HG02943 (cell line): ENCODE measurements around the gene HNRNPK.
"Not testable (repeated sequence)": the region's sequence is repeated elsewhere in the genome, so short reads cannot be mapped to it uniquely, and the experiment has no call there.

Source experiments
- ATAC-seq: cut with Tn5 transposase; IDR thresholded peaks from one replicate; pipeline ENCODE4 v1.9.1; 2021; ENCODE audit warnings: mild to moderate bottlenecking, low read depth, moderate library complexity; ENCODE audit not compliant: unreplicated experiment

The HNRNPK gene

GRCh38 chr9:83978992-83979811 lies 813 bp downstream of the HNRNPK start:
- ATAC-seq, result peak; percentile 39

GRCh38 chr9:83977196-83977595 lies 2.8 kb downstream of the HNRNPK start:
- ATAC-seq, result no peak

GRCh38 chr9:83976372-83976771 lies 3.6 kb downstream of the HNRNPK start:
- no peak for ATAC-seq

- ATAC-seq, result no peak
Measured at GRCh38 chr9:83975300-83975699, 4.7 kb downstream of the HNRNPK start.

GRCh38 chr9:83972286-83972685 lies 7.7 kb downstream of the HNRNPK start:
- no peak for ATAC-seq

GRCh38 chr9:83971485-83971884 lies 8.5 kb downstream of the HNRNPK start:
- no peak for ATAC-seq

GRCh38 chr9:83969602-83970001 lies 10.4 kb downstream of the HNRNPK start:
- ATAC-seq, result no peak

- ATAC-seq, result no peak
Measured at GRCh38 chr9:83967073-83967472, 12.9 kb downstream of the HNRNPK start.

- ATAC-seq, result no peak
Measured at GRCh38 chr9:83966209-83966582, 13.8 kb downstream of the HNRNPK start.

- no peak for ATAC-seq
Measured at GRCh38 chr9:83965350-83966208, 14.4 kb downstream of the HNRNPK start.

- ATAC-seq, result no peak
Measured at GRCh38 chr9:83964973-83965349, 15.1 kb downstream of the HNRNPK start.

- ATAC-seq, result no peak
Measured at GRCh38 chr9:83962165-83962564, 17.9 kb downstream of the HNRNPK start.

- no peak for ATAC-seq
Measured at GRCh38 chr9:83960991-83961390, 19.0 kb downstream of the HNRNPK start.

GRCh38 chr9:83959061-83959460 lies 21.0 kb downstream of the HNRNPK start:
- no peak for ATAC-seq

GRCh38 chr9:83957248-83957513 lies 22.8 kb downstream of the HNRNPK start:
- no peak for ATAC-seq

- ATAC-seq, result peak; percentile 75
Measured at GRCh38 chr9:83956436-83957247, 23.4 kb downstream of the HNRNPK start.

- peak; percentile 60 for ATAC-seq
Measured at GRCh38 chr9:83956086-83956435, 24.0 kb downstream of the HNRNPK start.

- ATAC-seq, result not testable (repeated sequence)
Measured at GRCh38 chr9:83948096-83948495, 31.9 kb downstream of the HNRNPK start.

- no peak for ATAC-seq
Measured at GRCh38 chr9:83940590-83941303, 39.3 kb downstream of the HNRNPK start.

GRCh38 chr9:83937861-83938455 lies 42.1 kb downstream of the HNRNPK start:
- no peak for ATAC-seq
